Fibroblast of lung (primary cell): ENCODE results near the gene SLC44A1.

ENCODE experiments used
- EZH2 ChIP-seq: IDR thresholded peaks from 2 replicates; pipeline ENCODE4 v1.5.1; 2012; ENCODE audit warnings: low read length, control low read depth, mild to moderate bottlenecking; ENCODE audit errors: missing control alignments
- TF ChIP-seq, protein P1 (sequence below), 2 donors: IDR thresholded peaks in 1 of 2; conservative IDR thresholded peaks in 1 of 2; 1 replicate in 1 of 2; 2 replicates in 1 of 2; pipeline ENCODE4 v1.5.1; 2011 to 2012; ENCODE audit warnings: low read length in 2 of 2, control low read depth in 1 of 2, inconsistent platforms in 1 of 2, low read depth in 1 of 2, mild to moderate bottlenecking in 1 of 2

- TF ChIP-seq, protein P1, sequence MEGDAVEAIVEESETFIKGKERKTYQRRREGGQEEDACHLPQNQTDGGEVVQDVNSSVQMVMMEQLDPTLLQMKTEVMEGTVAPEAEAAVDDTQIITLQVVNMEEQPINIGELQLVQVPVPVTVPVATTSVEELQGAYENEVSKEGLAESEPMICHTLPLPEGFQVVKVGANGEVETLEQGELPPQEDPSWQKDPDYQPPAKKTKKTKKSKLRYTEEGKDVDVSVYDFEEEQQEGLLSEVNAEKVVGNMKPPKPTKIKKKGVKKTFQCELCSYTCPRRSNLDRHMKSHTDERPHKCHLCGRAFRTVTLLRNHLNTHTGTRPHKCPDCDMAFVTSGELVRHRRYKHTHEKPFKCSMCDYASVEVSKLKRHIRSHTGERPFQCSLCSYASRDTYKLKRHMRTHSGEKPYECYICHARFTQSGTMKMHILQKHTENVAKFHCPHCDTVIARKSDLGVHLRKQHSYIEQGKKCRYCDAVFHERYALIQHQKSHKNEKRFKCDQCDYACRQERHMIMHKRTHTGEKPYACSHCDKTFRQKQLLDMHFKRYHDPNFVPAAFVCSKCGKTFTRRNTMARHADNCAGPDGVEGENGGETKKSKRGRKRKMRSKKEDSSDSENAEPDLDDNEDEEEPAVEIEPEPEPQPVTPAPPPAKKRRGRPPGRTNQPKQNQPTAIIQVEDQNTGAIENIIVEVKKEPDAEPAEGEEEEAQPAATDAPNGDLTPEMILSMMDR (conservative IDR thresholded peaks at IDR 0.05 in 1 of 2, IDR thresholded peaks at IDR 0.05 in 1 of 2; ENCODE audit: low read depth in 1 of 2, low read length in 2 of 2), result no peak
- no peak for TF ChIP-seq EZH2
These were observed 101.2 kb downstream of the SLC44A1 start for GRCh38 chr9:105345626-105346025.
